GM21381 (cell line): ENCODE results near the gene MRPS18C.

ENCODE experiments used
- ATAC-seq: cut with Tn5 transposase; IDR thresholded peaks from one replicate; pipeline ENCODE4 v1.9.1; 2021; ENCODE audit warnings: mild to moderate bottlenecking, moderate library complexity; ENCODE audit not compliant: unreplicated experiment

The MRPS18C gene

GRCh38 chr4:83455281-83456183, at the start of gene MRPS18C, which contains the start of gene HELQ:
MRPS18C (plus strand) TSS chr4:83456058; CDS start chr4:83456078, 20 bp downstream.
HELQ (minus strand) TSS chr4:83455823; CDS start chr4:83455693, 130 bp downstream.
- ATAC-seq: peak; percentile 95

GRCh38 chr4:83408908-83409307, 47.0 kb upstream of the MRPS18C start:
- ATAC-seq: no peak

- ATAC-seq: no peak
Observed at GRCh38 chr4:83413676-83414075, 42.2 kb upstream of the MRPS18C start.

- ATAC-seq: no peak
Observed at GRCh38 chr4:83417566-83417965, 38.3 kb upstream of the MRPS18C start.

GRCh38 chr4:83418211-83418610, 37.6 kb upstream of the MRPS18C start:
- no peak for ATAC-seq

GRCh38 chr4:83431200-83431599, 24.7 kb upstream of the MRPS18C start:
- ATAC-seq: no peak

GRCh38 chr4:83436680-83437079, 19.2 kb upstream of the MRPS18C start:
- ATAC-seq: no peak

- no peak for ATAC-seq
Observed at GRCh38 chr4:83438719-83439118, 17.1 kb upstream of the MRPS18C start.

- ATAC-seq: no peak
Observed at GRCh38 chr4:83440148-83440814, 15.6 kb upstream of the MRPS18C start.

- ATAC-seq: no peak
Observed at GRCh38 chr4:83440899-83441298, 15.0 kb upstream of the MRPS18C start.

- no peak for ATAC-seq
Observed at GRCh38 chr4:83449009-83449408, 6.8 kb upstream of the MRPS18C start.

GRCh38 chr4:83454686-83455085, 1.2 kb upstream of the MRPS18C start:
- ATAC-seq: no peak

GRCh38 chr4:83456184-83456501, 285 bp downstream of the MRPS18C start:
- ATAC-seq: no peak

- no peak for ATAC-seq
Observed at GRCh38 chr4:83473423-83473822, 17.6 kb downstream of the MRPS18C start.

GRCh38 chr4:83473966-83474365, 18.1 kb downstream of the MRPS18C start:
- ATAC-seq: no peak

- peak; percentile 96 for ATAC-seq
Observed at GRCh38 chr4:83484500-83485461, 28.9 kb downstream of the MRPS18C start, which contains the start of gene ABRAXAS1. ABRAXAS1 (minus strand) TSS chr4:83485100; CDS start chr4:83485072, 28 bp downstream.

- no peak for ATAC-seq
Observed at GRCh38 chr4:83486457-83487129, 30.7 kb downstream of the MRPS18C start.

- no peak for ATAC-seq
Observed at GRCh38 chr4:83489711-83490326, 34.0 kb downstream of the MRPS18C start.

GRCh38 chr4:83490876-83491450, 35.1 kb downstream of the MRPS18C start:
- ATAC-seq: peak; percentile 63
